OCI-M1 (cell line): ENCODE measurements around the gene ID1.

Experiments used
- DNase-seq: peaks from one replicate; lab custom pipeline; 2025; lab: John Stamatoyannopoulos, UW

ID1 gene, protein sequence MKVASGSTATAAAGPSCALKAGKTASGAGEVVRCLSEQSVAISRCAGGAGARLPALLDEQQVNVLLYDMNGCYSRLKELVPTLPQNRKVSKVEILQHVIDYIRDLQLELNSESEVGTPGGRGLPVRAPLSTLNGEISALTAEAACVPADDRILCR

DNA sequence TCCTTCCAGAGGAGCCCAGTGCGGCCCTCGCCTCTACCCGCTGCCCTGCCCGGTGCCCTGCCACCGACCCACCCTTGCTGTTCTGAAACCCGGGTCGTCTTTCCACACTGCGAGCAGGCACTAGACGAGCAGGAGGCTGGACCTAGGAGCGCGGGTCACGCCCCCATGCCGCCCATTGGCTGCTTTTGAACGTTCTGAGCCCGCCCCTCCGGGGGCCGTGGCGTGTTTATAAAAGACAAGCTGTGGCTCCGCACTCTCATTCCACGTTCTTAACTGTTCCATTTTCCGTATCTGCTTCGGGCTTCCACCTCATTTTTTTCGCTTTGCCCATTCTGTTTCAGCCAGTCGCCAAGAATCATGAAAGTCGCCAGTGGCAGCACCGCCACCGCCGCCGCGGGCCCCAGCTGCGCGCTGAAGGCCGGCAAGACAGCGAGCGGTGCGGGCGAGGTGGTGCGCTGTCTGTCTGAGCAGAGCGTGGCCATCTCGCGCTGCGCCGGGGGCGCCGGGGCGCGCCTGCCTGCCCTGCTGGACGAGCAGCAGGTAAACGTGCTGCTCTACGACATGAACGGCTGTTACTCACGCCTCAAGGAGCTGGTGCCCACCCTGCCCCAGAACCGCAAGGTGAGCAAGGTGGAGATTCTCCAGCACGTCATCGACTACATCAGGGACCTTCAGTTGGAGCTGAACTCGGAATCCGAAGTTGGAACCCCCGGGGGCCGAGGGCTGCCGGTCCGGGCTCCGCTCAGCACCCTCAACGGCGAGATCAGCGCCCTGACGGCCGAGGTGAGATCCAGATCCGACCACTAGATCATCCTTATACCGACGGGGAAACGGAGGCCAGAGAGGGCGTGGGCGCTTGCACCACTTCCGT, at the start of gene ID1:
TSS of gene ID1 (plus strand) at position 259 of the 871 bp plus-strand sequence. CDS start at position 358, 99 bp downstream.
- peak; percentile 97 for DNase-seq

DNA sequence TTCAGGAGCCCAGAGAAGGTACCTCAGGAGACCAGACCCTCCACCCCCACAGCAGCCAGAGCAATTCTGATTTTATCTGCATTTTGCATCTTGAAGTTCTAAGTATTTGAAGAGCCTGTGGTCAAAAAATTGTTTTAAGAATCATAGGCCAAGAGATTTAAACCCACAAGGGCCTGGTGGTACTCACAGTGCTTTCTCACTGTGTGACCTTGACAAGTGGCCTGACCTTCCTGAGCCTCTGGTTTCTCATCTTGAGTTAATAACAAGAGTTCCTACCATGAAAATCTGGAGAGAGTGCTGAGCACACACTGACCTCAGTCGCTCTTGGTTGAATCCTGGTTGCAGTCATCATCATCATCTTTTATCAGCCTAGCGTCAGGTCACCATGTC, 45.4 kb upstream of the ID1 start:
- DNase-seq: peak; percentile 59

DNA sequence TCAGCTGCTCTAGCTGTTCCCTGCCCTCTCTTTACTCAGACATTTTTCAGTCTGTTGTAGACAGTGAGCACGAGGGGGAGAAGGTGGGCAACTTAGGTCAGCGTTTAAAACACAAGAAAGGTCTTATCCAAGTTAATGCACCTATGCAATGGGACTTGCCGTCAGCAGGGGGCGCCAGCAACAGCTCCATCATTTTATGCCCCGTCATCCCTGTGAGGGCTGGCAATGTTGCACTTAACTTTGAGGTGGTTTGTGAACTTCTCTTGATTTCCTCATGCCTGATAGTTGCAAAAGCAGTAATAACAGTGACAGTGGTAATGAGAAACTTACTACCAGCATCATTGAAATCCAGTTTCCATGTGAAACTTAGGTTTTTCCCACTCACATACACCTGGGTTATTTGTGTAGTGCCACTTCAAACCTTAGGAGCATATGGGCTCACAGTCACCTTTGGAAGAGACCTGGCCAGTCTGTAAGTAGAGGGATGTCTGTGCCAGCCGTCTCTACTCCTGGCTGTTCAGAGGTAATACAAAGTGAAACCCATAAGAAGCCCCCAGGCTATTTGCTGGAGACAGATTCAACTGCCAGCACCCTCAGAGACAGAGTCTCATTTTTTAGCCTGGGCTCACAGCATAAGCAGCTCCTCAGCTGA, 44.9 kb upstream of the ID1 start:
- peak; percentile 85 for DNase-seq

DNA sequence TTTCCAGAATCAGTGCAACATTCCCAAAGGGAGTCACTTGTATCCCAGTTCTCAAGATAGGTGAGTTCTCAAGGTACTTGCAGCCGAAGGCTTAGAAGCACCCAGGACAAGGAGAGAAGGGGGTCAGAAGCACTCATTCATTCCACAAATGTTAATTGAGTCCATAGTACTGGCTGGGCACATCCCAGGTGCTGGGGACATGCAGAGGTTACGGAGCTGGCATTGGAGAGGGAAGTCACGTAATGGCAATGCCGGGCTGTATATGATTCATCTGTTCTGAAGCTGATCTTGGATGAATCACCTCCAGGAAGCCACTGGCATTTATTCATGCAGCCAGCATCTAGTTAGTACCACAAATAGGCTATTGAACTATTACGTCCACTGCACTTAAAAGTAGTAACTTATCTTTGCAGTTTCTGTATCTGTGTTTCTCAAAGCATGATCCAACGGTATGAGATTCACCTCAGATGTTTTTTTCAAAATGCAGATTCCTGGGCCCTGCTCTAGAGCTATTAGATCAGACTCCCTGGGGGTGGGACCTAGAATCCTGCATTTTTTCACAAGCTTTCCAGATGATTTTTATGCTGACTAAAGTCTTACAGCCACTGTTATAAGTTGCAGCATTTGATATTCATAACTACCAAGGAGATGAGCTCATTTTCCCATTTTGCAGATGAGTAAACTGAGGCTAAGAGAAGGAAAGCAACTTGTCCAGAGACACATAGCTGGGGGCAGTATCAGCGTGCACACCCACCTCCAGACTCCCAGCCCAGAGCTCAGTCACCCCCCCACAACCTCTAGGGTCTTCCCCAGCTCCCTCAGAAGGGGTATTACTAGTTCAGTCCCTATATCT, 44.1 kb upstream of the ID1 start:
- DNase-seq: no peak

DNA sequence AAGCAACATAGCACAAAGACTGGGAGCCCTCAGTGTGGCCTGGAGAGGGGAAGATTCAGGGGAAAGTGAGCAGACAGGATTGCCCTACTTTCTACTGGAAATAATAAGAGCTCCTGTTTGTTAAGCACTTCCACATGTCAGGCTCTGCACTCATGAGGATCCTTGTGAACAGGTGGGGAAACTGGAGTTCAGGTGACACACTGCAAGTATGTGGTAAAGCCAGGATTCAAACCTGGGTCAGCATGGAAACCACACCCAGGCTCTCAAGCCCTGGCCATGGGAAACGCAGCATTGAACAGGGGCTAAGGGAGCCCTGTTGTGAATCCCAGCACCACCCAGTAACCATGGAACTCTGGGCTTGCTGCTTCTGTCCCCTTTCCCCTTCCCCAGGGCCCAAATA, 42.8 kb upstream of the ID1 start:
- DNase-seq: no peak

DNA sequence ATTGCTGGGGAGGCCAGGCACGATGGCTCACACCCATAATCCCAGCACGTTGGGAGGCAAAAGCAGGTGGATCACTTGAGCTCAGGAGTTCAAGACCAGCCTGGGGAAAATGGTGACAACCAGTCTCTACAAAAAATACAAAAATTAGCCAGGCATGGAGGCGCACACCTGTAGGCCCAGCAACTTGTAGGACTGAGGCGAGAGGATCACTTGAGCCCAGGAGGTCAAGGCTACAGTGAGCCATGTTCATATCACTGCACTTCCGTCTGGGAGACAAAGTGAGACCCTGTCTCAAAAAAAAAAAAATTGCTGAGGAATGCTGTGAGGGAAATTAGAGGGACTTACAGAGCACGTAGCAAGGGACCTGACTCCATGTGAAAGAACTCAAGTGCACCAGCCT, 40.8 kb upstream of the ID1 start:
- no peak for DNase-seq

DNA sequence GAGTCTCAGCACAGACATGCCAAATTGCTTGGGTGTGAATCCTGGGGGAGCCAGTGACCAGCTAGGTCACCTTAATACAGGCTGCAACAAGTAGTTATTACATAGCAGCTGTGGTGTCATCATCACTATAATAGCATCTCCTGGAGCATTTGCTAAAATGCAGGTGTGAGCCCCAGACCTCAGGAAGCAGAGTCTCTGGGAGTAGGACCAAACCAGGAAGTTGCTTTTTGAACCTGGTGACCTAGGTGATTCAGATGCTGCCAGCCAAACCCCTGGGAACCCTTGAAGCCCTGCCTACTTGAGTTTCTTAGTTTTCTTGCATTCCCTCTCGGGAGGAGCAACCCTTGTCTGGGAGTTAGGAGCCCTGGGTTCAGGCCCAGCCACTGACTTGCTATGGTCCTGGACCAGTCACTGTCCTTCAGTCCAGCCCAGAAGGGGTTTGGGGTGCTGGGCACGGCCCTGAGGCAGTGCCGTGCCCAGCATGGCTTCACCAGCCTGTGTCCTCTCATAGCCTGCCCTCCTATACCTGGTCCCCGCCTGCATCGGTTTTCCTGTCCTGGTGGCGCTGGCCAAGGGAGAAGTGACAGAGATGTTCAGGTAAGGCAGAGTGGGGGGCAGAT, 39.3 kb upstream of the ID1 start:
- DNase-seq: no peak

DNA sequence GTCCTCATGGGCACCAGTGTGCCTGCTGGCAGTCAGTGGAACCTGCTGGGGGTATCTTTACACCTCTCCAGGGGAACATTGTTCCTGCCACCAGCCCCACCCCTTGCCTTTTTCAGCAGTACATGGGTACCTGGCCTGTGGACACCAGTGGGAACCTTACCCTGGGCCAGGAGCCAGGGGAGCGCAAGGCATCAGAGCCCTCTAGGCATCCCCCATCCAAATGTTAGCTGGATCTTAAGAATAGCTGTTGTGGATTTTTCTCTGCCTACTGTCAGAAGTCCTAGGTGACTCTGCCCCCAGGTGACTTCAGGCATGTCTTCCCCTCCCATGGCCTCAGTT, 38.8 kb upstream of the ID1 start:
- no peak for DNase-seq

DNA sequence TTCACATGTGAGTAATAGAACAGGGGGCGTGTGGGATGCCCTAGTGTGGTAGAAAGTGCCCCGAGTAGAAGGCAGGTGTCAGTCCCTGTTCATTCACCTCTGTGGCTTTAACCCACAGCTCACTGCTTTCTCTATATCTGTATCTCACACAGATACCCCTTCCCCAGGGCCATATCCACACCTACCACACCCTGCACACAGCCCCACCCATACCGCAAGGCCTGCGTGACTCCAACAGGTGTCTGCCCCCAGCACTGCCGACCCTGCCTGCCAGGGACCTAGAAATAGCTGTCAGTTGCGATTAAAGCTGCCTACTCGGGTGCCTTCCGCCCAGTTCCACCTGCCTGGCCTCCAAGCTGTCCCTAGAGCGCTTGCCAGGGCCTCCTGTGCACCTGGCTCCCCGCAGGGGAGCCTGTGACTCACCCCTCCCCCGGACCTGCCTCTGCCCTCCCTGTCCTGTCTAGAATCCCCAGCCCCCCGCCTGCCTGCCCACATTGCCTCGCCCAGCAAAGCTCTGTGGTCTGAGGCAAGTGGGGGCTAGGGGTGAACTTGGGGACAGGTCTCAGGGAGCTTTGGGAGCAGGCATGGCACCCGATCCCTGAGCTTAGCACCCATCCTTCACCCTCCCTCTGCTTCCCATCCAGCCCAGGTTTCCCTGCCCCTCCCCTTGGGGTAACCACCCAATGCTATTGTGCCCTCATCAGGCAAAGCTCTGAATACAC, 38.3 kb upstream of the ID1 start:
- DNase-seq: no peak

DNA sequence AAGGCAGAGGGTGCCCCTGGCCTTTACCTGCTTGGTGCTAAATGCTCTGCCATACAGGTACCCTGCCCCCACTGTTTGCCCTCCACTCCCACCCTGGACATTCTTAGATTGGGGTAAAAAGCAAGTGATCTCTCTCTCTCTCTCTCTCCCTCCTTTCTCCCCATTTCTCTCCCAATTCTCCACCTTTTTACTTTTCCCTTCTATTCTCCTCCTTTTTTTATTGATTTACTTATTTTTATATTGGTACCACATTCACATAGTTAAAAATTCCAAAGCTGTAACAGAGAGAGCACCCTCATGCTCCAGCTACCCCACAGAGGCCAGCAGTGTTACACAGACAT, 37.7 kb upstream of the ID1 start:
- DNase-seq: no peak

DNA sequence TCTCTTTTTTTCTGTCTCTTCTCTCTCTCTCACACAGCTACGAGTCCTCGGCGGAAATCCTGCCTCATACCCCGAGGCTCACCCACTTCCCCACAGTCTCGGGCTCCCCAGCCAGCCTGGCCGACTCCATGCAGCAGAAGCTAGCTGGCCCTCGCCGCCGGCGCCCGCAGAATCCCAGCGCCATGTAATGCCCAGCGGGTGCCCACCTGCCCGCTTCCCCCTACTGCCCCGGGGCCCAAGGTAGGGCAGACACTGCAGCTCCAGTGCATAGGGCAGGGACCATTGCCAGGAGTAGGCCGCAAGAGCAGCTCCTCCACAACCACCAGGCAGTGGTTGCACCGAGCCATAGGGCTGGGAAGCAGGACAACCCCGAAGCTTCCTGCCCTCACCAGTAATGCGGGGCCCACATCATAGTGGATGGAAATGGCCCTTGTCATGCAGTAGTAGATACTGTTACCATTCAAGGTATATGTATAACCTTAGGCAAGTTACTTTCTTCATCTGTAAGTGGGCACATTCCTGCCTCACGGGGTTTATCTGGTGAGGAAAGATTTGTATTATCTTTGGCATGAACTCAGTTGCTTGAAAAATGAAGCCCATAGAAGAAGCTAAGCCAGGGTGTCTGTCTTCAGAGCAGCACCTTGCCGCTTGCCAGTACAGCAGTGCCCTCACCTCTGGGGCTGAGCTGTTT, 36.9 kb upstream of the ID1 start:
- no peak for DNase-seq

DNA sequence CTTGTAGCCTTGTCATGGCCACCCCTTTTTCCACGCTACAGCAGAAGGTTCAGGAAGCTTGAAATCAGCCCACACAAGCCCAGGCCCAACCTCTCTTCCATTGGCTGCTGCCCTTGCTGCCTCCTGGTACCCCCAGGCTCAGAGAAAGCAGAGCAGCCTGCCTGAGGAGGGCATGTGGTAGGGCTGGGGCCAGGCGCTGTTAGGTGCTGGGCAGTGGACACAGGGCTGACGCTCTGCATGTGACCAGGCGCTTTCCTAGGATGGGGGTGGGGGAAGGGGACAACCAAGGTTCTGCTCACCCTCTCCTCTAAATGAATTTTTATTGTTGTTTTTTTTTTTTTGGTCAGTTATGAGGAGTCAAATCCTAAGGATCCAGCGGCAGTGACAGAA, 36.3 kb upstream of the ID1 start:
- no peak for DNase-seq

DNA sequence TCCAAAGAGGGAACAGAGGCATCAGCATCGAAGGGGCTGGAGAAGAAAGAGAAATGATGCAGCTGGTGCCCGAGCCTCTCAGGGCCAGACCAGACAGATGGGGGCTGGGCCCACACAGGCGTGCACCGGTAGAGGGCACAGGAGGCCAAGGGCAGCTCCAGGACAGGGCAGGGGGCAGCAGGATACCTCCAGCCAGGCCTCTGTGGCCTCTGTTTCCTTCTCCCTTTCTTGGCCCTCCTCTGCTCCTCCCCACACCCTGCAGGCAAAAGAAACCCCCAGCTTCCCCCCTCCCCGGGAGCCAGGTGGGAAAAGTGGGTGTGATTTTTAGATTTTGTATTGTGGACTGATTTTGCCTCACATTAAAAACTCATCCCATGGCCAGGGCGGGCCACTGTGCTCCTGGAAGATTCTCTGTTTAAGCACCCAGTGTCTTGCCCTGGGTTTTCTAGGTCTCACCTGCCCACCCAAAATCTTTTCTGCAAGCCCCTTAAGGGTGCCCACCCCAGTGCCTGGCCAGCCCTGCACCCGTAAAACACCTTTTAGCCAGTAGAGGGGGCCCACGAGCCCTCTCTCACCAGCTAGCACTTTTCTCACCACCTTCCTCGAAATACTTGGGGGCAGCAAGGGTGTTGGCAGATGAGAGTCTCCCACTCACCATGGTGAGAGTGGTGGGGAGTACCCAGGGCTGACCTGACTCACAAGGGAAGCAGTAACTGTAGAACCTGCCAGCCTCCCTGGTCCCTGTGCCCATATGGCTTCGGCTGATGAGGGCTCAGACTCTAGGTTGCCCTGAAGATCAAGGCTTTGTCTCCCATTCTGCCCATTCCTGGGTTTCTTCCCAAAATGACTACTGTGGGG, 35.7 kb upstream of the ID1 start:
- DNase-seq: peak; percentile 71

DNA sequence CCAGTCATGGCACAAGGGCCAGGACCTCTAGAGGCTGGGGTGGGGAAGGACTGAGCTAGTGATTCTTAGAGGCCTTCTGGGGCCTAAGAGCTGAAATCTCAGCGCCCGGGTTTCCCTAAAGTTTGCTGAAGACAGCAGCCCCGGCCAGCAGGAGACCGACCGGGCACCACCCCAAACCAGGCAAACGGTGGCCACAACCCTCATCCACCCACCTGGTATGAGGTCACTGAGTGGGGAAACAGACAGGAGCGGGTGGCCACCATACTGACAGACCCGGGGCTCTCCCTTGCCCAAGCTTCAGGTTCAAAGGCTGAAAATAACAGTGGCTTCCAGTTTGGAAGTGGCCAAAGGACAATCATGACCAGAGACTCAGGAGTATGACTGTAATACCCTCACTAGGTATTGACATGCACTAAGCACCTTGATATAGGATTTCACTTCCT, 35.0 kb upstream of the ID1 start:
- no peak for DNase-seq

DNA sequence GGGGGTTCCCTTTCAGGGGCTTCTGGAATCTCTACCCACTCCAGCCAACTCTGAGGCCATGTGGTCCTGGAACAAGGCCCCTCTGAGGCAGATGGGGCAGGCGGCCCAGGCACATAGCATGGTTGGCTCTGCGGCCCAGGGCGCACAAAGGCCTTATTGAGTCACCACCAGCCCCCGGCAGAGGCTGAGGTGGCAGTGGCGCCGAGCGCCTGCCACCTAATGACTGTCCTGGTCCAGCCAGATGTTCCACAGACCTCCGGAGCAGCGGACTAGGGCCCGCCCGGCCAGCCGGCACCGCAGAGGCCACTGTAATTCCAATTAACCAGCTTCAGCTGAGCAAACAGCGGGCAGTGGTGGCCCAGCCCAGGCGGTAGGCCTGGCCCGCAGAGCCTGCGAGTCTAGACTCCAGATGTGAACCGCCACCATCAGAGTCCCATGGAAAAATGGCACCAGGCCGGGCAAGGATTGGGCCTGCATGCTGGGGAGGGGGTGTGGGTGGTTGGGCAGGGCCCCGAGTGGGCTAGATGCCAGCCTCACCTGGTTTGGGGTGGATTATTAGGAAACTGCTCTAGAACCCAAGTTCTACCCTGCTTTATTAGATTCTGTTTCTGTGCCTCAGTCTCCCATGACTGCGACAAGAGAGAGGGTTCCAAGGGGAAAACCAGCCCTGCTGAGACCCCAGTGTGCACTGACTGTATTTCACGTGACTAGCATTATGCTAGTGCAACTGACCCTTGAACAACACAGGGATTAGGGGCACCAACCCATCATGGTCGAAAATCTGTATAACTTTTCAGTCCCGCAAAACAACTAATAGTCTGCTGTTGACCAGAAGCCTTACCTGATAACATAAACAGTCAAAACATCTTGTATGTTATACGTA, 34.1 kb upstream of the ID1 start:
- no peak for DNase-seq

DNA sequence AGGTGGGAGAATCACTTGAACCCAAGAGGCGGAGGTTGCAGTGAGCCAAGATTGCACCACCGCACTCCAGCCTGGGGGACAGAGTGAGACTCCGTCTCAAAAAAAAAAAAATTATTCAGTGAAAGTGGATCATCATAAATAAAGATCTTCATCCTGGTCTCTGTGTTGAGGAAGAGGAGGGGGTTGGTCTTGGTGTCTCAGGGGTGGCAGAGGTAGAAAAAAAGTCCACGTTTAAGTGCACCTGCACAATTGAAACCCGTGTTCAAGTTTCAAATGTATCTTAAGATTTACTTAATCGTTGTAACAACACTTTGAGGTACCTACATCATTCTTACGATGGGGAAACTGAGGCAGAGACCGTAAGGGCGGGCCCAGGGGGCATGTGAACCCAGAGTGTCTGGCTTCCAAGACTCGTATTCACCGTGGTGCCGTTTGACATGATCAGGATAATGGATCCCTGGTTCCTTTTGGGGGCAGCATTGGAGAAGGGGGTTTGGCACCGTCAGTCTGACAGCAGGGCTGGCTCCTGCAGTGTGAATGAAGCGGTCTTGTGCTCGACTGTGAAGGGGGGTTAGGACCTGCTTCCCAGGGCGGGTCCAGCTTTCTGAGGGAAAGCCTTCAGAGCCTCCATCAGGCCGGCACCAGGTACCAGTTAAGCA, 32.9 kb upstream of the ID1 start:
- no peak for DNase-seq

DNA sequence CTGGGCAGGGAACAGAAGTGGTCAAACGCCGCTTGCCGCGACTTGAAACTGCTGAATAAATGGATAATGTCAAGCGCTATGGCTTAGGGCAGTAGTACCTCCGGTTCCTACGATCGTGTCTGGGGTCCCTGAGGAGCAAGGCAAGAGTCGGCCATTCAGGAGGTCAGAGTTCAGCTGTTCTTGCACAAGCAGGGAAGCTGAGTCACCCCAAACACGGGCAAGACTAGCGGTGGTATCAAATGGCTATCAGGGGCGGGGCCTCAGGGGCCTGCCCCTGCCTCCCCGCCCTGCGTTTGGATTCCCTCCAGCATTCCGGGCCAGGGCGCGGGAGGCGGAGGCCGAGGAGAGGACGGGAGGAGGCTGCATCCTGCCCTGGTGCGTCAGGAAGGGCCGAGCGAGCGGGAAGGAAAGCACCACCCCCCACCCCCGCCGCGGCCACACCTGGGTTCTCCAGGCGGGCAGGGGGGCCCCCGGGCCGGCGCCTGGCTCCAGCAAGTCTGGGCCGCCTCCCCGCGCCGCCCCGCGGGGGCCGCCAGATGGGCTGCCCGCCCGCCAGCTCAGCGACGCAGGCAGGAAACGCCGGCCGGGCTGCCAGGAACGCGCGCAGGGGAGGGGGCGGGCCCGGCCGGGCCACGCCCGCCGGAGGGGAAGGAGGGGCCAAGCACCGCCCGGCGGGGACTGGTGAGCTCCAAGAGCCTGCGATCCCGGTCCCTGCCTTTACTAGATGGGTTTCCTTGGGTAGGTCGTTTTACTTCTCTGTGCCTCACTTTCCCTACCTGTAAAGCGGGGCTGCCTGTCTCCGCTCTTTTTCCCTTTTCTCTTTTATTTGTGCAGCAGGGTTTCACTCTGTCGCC, 32.2 kb upstream of the ID1 start:
- peak; percentile 98 for DNase-seq
